D721Med (cell line): ENCODE measurements around the gene NAXE.

Source experiments
- DNase-seq: peaks from one replicate; pipeline ENCODE4 v3.0.0; 2011; ENCODE audit warnings: low spot score; ENCODE audit not compliant: insufficient read length
- FAIRE-seq: peaks from 2 replicates; lab custom pipeline; 2011; peaks lifted over from hg19 to GRCh38; lab: Jason Lieb, UNC
- CTCF ChIP-seq: IDR thresholded peaks from 2 replicates; pipeline ENCODE4 v1.5.1; 2012; ENCODE audit warnings: mild to moderate bottlenecking, control low read depth; ENCODE audit not compliant: insufficient read depth; ENCODE audit errors: missing control alignments

The NAXE gene

GRCh38 chr1:156615946-156616345, 24.4 kb downstream of the NAXE start:
- TF ChIP-seq CTCF = no peak
- FAIRE-seq = no peak
- no peak for DNase-seq

- FAIRE-seq (no peak), DNase-seq (no peak)
- TF ChIP-seq CTCF = no peak
Observed at GRCh38 chr1:156616463-156616862, 24.9 kb downstream of the NAXE start.

- TF ChIP-seq CTCF = peak; percentile 56
- FAIRE-seq (no peak), DNase-seq (no peak)
Observed at GRCh38 chr1:156618853-156619581, 27.4 kb downstream of the NAXE start, which contains the start of gene HAPLN2. Gene HAPLN2, plus strand, starts transcription at chr1:156619415. Its CDS starts 4,076 bp downstream, at chr1:156623491.

GRCh38 chr1:156619582-156619955, 28.0 kb downstream of the NAXE start:
- no peak for FAIRE-seq

GRCh38 chr1:156622581-156623297, 31.2 kb downstream of the NAXE start:
- no peak for TF ChIP-seq CTCF
- DNase-seq (no peak), FAIRE-seq (no peak)

More at GRCh38 chr1:156619582-156619955, 28.0 kb downstream of the NAXE start:
- DNase-seq = no peak
- no peak for TF ChIP-seq CTCF

GRCh38 chr1:156623946-156624813, 32.6 kb downstream of the NAXE start:
- DNase-seq = no peak
- peak; percentile 45 for TF ChIP-seq CTCF
- no peak for FAIRE-seq
